ENCODE data around the gene PGR.

The PGR gene

DNA sequence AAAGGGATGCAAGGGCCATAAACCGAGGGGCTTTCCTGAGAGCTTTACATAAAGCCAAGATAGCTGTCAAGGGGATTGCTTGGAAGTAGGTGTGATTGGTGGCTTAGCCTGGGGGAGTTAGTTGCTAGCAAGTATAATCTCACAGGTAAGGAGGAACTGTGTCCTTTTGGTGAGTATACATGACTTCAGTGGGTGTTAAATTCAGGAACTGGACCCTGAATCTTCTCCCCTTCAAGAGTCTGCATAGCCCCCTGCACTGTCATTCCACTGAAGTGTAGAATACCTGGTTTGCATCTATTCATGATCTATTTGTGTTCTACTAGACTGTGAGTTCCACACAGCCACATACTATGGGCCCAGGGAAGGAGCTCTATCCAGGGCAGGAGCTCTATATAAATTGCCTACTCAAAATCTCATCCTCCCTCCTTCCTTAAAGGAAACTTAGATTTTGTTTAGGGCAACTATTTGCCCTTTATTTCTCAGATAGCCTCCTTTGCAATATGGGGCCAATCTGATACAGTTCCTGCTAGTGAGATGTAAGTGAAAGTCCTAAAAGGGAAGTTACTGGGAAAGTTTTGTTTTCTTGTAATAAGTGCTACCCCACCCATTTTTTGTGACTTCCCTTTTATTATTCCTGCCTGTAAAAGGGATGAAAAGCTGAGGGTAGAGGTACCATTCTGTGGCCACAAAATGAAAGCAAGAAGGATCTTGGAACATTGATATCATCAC, 120.5 kb downstream of the PGR start:
- ATAC-seq = no peak

DNA sequence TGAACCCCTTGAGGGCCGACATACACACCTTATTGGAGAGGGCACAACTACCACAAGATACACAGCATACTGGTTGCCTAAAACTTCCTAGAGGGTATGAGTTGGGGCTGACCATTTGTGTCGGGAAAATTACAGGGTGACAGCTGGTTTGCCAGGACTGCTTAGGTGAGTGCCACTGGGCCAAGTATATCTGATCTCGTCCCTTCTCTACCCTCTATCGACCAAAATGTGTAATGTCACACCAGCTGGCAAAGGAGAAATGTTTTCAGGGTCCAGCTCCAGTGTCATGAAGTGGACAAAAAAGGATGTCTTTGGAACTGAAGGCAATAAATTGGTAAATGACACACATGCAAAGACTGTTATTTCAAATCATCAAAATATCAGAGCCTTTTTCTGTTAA, 126.1 kb downstream of the PGR start:
- no peak for ATAC-seq

DNA sequence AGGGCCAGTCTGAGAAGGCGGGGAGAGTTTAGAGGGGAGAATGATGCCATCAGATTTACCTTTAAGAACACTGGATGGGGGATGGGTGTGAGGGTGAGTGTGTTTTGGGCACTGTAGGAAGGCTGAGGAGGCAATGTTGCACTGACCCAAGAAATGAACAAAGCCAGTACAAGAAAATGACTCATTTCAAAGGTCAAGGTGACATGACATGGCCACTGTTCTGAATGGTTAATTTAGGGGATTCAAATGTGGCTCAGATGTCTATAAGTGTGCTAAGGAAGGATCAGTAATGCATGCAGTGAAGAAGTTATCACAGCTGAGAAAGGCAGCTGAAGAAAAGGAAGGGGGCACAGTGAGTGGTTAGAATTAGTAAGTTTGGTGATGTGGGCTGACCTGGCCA, 129.9 kb downstream of the PGR start:
- ATAC-seq = no peak

DNA sequence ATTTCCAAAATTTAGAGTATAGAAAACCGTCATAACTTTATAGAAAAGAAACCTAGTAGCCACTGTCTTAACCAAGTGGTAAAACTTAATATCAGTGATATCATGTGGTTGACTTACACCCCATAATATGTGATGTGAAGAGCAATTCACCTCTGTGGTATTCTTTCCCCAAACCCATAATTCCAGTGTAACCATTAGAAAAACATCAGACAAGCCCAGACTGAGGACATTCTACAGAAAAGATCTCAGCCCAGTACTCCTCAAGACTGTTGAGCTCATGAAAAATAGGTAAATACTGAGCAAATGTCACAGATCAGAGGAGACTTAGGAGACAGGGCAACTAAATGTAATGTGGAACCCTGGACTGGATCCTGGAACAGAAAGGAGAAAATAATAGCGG, 134.6 kb downstream of the PGR start:
- ATAC-seq = no peak

DNA sequence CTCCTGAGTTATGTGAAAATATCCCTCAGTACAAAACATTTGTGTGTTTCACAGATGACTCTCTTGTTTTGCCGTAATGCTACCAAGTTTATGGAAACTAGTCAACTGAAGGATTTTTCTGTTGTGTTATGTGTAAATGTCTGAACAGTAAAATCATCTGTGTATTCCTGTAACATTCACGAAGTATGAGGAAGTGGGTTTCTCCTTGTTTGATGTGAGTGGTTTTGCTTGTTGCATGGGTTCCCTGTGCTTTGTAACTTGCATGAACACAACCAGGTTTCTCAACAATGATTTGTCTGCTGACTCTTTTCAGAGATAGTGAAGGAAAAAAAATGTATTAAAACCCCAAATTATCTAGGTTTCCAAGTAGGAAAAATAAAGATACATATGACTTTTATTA, 138.1 kb downstream of the PGR start:
- no peak for ATAC-seq

DNA sequence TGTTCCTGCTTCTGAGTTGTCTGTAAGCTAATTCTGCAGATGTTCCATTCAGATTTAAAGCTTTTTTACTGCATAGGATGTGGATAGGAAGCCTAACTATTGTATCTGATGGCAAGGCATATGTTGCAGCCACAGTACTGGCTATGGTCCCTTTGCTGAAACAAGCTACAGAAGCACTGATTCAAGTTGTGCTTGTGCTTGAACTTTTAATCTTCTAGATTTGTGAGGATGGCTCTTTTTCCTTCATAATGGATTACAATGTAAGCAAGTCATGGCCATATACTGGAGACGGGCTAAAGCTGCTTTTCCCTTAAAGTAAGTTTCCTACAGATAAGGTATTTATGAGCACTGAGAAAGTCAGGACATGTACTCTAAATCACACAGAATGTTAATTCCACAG, 138.7 kb downstream of the PGR start:
- no peak for ATAC-seq

DNA sequence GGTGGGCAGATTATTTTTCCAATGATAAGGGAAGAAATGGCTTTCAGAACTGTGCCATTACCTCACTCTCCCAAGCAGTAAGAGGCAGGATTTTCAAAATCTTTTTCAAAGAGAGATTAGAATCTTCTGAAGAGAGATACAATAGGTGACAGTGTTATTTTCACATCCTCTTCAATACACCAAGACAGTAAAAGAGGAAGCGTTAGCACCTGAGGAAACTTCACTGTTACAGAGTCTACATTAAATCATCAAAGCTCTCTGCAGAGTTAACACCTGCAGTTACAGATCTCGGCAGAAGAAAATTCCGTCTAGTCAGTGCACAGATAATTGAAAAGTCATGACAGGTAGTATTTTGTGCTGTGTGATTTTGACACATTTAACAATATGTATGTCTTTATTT, 144.9 kb downstream of the PGR start:
- ATAC-seq = no peak

DNA sequence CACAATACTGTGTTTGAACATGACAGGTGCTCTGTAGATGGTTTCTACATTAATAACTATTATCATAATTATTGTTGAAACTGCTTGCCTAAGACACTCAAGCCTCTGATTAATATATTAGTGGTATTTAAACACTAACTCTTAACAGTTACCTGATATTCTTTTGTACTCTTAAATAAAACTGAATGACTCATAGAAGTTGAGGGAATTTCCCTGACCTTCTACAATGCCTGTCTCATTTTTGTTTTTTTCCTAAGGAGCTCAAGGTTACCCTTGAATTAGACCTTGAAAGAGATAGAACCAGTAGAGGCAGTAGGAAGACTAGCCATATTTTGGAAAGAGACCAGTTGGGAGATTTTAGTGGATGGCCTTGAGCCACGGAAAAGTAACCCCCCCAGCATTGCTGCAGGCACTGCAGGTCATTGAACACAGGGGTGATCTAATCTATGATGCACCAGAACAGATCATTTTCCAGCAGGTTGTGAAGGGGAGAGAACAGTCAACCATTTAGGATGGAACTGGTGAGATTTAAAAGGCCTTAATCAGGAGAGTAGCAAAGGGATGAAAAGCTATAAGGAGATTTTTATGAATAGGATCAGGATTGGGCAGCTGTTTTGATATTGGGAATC, 148.3 kb downstream of the PGR start:
- ATAC-seq = no peak

DNA sequence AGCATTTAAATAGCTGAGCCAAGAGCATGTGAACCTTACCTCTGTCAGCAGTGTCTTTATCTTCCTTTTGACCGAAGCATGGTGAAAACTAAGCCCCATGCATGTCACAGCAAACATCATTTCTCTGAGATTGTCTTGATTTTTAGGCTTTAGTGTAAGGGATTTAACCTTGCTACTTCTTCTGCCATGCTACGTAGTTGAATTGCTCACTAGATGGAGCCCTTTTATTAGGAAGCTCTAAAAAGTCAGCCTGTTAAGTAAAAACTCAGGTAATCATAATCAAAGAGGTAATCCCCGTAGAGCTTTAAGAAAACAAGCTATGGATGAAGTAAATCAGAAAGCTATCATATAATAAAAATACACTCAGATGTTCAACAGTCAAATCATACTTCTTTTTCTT, 149.5 kb downstream of the PGR start:
- no peak for ATAC-seq
